ENCODE data around the gene PRRC2C.
"Not testable (repeated sequence)": the region's sequence is repeated elsewhere in the genome, so short reads cannot be mapped to it uniquely, and the experiment has no call there.

The PRRC2C gene

DNA sequence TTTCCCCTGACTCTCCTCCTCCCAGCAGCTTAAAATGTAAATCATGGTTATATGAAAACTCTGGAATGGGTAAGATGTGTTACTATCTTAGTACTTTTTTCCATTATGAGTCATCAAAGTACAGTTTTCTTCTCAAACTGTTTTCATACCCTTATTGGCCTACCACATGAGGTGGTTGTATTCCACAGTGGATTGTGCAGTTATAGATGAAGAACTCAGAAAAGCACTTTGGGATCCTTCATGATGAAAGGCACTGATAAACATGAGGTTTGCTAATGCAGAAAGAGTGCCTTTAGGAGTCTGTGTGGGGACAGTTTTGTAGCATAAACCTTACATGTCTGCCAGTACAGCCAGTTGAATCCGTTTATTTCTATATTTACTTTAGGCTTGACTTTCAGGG, 104.7 kb downstream of the PRRC2C start:
- DNase-seq, result no peak

DNA sequence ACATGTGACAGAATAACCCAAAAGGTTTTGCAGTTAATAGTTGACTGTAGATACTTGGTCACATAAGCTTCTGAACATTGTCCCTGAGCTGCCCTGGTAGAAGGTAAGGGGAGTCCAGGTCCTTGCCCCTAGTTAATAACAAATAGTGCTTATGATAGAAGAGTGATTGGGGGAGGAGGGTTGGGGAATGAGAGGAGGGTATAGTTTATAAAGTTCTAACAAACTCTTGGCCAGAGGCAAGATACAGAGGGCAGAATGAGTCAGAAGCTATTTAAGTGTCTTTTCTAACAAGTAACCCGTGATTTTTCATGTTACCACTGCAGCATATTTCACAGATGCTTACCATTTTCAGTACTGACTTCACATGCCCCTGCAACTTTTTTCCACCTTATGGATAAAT, 110.0 kb downstream of the PRRC2C start:
- no peak for DNase-seq

DNA sequence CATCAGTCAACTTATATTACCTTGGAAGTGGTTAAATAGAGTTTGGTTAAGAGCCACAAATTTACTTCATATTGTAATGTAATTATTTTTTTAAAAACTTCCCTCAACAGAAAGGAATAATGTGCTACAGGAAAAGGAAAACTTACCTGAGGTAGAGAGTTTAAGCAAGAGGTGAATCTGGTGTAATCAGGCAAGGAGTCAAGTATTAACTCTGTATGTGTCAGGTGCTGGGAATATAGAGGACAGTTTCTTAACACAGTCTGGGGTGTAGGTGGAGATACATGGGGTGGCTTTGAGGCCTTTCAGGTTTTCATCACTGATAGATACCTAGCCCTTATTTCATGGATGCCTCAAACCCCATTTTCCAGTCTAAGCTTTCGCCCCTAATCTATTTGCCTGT, 110.8 kb downstream of the PRRC2C start:
- DNase-seq, result no peak

DNA sequence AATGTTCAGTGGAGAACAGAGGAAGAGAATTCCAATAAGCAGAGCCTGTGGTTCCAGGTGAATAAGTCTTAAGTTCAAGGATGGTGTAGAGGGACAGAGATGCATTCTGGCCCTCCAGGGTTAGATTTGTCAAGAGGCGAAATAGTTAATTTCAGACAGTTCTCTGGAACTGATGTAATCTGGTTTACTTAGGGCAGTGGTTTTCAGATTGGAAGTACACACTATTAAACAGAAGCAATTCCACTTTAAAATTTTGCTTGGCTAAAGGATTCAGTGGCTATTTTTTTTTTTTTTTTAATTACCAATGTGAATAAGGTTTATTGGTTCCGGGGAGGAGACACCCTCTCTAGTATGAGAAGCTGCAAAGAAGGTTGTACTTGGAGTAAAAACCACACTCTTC, 111.4 kb downstream of the PRRC2C start:
- DNase-seq, result no peak

DNA sequence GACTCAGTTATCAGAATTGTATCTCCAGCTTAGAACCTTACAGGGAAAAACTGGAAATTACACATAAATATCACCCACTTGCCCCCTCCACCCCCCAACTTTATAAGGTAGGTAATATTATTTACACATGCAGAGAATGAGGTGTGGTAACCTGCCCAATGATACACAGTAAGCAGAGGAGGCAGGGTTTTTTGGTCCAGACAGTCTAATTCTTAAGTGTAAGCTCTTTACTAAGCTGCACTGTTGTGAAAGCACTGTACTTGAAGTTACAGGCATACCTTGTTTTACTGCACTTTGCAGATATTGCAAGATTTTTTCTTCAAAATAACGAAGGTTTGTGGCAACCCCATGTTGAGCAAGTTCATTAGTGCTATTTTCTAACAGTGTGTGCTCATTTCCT, 111.9 kb downstream of the PRRC2C start:
- no peak for DNase-seq

DNA sequence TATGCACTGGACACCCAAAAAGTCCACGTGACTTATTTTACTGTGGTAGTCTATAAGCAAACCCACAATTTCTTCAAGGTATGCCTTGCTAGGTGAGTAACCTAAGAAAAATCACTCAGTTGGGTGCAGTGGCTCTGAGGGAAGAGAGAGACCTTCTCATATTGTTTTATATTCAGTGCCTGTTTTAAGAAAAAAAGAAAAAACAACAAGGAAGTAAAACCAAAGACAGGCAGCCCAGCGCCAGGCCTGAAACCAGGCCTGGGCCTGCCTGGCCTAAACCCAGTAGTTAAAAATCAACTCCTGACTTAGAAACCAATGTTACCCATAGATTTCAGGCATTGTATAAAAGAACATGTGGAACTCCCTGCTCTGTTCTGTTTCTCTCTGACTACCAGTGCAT, 115.0 kb downstream of the PRRC2C start:
- DNase-seq, result not testable (repeated sequence)

DNA sequence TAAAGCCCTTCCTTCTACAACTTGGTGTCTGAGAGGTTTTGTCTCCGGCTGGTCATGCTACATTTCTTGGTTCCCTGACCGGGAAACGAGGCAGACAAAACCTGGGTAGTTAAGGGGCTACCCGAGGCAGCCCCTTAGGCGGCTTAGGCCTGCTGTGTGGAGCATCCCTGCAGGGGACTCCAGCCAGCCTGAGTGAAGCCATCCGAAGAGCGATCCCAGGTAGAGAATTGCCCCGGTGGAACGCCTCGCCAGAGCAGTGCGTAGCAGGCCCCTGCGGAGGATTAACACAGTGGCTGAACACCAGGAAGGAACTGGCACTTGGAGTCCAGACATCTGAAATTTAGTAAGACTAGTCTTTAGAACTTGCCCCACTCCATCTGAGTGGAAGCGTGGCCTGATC, 115.5 kb downstream of the PRRC2C start:
- no peak for DNase-seq

DNA sequence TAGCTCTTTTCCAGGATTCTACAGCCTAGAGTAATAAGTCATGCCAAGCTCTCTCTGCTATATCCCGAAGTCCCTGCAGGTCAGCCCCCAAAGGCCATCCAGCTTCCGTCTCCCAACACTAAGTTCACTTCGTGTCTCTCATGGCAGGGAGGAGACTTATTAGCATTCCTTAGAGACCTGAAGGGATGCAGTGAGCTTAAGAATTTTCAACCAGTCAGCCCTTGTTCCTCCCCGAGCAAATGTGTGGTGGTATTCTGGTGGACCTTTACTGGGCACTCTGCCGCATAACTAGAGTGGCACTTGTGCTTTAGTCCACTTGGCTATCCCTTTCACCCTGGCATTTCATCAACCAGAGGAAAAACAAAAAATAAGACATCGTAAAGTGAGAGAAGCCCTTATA, 117.7 kb downstream of the PRRC2C start:
- not testable (repeated sequence) for DNase-seq

DNA sequence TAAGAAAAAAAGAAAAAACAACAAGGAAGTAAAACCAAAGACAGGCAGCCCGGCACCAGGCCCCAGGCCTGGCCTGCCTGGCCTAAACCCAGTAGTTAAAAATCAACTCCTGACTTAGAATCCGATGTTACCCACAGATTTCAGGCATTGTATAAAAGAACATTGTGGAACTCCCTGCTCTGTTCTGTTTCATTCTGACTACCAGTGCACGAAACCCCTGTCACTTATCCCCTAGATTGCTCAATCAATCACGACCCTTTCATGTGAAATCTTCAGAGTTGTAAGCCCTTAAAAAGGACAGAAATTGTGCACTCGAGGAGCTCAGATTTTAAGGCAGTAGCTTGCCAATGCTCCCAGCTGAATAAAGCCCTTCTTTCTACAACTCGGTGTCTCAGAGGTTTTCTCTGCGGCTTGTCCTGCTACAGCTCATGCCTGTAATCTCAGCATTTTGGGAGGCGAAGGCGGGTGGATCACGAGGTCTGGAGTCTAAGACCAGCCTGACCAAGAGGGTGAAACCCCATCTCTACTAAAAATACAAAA, 121.1 kb downstream of the PRRC2C start:
- DNase-seq, result no peak

DNA sequence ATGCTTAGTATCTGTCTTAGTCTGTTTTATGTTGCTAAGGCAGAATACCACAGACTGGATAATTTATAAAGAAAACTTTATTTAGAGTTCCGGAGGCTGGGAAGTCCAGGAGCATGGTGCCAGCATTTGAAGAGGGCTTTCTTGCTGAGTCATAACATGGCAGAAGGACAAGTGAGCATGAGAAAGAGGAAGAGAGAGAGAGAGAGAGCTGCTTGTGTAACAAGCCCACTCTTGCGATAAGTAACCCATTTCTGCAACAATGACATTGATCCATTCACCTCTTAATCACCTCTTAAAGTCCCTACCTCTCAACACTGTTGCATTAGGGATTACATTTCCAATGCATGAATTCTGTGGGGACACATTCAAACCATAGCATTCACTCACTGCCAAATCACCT, 125.1 kb downstream of the PRRC2C start:
- no peak for DNase-seq

DNA sequence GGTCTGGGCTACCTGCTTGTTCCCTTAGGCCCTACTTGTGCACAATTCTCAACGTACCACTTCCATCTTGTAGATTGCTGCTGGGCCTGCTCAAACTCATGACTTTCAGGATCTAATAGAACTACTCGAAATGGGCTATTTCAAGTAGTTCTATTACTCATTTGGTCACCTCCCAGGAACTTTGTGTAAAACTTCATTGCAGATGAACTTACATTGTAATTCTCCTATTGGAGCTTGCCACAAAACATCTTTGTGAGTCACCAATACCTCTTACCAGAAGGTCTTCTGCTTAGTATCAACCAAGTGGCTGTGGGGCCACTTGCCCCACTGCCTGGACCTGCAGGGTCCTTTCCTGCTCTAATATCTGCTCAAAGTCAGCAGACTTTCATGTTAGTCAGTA, 126.0 kb downstream of the PRRC2C start:
- DNase-seq, result no peak

DNA sequence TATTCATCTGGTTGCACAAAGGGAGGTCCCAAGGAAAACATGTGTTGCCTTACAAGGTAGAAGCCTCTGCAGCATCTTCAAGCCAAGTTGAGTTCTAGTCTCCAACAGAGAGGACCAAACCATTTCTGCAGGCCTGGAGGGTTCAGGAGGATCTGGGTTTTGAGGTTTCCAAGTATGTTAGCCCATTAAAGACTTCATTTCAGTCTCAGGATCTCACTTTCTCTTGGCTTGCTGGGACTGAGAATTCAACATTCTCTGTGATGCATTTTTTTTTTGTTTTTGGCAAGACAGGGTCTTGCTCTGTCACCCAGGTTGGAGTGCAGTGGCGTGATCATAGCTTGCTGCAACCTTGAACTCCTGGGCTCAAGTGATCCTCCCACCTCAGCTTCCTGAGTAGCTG, 128.0 kb downstream of the PRRC2C start:
- no peak for DNase-seq

DNA sequence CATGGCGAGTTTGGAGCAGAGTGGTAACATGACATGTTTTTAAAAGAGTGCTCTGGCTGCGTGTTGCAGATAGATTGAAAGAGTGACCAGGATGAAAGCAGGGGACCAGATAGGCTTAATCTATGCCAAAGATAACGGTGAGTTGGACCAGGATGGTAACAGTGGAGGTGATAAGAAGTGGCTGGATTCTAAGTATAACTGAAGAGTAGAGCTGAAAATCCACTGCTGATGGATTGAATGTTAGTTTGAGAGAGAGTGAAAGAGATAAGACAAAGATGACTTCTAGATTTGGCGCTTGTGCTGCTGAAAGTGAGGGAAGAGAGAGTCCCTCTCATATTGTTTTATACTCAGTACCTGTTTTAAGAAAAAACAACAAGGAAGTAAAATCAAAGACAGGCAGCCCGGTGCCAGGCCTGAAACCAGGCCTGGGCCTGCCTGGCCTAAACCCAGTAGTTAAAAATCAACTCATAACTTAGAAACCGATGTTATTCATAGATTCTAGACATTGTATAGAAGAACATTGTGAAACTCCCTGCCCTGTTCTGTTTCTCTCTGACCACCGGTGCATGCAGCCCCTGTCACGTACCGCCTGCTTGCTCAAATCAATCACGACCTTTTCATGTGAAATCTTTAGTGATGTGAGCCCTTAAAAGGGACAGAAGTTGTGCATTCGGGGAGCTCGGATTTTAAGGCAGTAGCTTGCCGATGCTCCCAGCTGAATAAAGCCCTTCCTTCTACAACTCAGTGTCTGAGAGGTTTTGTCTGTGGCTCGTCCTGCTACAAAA, 130.0 kb downstream of the PRRC2C start:
- not testable (repeated sequence) for DNase-seq

DNA sequence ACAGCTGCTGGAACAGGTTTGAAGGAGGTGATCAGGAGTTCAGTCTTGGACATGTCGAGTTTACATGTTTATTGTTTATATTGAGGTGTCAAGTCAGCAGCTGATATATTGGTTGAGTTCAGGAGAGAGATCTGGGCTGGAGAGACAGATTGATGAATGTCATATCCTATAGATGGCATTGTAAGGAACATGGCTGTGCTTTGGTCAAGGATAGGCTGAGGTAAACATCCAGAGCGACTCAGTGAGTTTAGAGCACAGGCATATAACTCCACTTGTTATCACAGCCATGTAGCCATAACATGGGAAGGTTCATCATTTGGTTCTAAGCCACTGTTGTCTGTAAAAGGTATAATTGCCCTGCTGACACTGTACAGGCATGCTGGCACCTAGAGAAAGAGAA, 131.3 kb downstream of the PRRC2C start:
- no peak for DNase-seq

DNA sequence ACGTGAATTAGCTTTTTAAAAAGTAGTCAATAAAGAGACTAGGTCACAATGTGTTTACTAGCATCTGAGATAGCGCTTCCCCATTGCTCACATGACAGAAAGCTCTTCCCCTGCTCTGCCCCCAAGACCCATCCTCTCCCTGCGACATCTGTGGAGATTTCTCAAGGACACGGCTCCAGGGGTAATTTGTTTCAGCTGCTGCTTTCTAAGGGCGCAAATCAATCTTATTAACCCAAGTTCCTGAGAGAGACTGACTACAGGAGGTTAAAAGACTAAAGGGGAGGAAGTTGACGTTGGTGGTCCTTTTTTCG, 136.8 kb downstream of the PRRC2C start, which contains the start of gene MYOCOS:
TSS of gene MYOCOS (plus strand) at position 92 of the 311 bp plus-strand sequence. CDS start 1,641 bp downstream, outside the sequence.
- no peak for DNase-seq

DNA sequence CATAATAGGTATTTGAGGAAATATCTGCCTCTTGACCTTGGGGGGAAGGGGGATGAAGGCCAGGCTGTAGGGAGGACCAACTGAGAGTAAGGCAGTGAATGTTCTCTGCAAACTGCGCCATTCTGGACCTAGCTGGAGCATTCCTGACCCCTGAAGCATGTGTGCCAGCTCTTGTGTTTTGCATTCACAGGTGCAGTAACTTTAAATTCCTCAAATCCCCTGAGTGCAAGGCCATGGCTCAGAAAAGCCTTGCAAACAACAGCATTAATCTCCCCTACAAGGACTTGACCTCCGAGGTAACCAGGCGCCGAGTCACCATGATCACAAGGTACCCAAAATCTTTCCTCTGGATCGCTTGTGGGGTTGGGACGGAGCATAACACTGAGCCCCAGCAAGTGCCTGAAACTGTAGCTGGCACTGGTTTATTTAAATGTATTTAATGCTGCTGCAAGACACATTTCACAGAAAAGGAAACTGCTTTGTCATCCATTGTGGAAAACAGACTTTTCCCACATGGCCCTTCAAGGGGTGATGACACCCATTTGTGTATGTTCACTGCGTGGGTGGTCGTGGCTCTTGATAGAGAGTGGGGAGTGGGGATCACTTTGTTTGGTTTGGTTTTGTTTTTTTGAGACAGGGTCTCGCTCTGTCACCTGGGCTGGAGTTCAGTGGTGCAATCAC, 138.5 kb downstream of the PRRC2C start:
- DNase-seq, result no peak

DNA sequence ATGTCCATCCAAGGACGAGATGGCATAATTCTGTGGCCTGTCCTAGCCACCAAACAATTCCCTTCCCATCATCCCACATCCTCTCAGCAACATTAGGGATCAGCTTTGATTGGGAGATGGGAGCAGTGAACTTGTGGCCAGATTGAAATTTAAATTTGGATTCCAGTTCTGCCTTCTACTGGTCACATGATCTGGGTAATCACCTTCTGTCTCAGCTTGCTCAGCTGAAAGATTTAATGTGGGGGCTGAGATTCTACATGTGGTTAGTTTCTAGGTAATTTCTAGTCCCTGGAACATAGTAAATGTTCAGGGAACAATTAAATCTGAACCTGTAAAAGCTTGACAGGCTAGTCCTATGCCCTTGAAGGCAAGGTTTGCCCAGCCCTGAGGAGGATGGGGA, 139.9 kb downstream of the PRRC2C start:
- DNase-seq, result no peak

DNA sequence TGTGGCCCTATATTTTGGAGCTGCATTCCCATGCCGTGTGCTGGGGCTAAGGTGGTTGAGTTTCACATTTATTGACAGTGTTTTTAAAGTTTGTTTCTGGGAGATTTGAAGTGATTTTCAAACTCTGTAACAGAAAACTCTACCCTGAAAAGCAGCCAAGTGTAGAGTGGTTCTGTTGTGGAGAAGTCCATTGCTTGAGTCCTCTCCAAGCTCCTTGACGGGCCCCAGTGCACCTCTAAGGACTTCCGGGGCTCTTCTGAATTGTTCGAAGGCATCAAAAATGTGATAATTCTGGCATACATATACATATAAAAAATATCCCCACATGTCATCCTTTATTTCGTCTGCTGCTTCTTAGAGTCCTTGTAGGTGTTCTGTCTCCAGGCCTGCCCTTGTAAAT, 141.7 kb downstream of the PRRC2C start:
- DNase-seq, result no peak

DNA sequence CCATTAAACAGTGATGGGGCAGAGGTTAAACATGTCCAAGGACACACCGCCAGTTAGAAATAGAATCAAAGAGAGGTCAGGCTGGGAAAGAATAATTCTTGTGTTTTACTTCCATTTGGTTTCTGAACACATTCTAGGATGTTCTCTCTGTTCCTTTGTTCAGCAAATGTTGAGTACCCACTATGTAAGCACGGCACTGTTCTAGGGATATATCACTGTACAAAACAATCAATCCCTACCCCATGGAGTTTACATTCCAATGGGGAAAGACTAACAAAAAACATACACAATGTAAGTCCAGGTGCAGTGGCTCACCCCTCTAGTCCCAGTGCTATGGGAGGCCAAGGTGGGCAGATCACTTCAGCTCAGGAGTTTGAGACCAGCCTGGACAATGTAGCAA, 142.9 kb downstream of the PRRC2C start:
- no peak for DNase-seq

DNA sequence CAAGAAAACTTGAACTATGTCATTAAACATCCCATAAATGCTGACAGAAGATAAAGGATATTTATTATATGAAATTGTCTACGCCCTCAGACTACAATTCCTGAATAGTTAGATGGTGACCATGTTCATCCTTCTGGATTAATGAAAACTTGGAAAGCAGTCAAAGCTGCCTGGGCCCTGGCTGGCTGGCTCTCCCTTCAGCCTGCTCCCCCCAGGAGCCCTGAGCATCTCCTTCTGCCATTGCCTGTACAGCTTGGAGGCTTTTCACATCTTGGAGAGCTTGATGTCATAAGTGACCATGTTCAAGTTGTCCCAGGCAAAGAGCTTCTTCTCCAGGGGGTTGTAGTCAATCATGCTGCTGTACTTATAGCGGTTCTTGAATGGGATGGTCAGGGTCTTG, 150.3 kb downstream of the PRRC2C start:
- no peak for DNase-seq

DNA sequence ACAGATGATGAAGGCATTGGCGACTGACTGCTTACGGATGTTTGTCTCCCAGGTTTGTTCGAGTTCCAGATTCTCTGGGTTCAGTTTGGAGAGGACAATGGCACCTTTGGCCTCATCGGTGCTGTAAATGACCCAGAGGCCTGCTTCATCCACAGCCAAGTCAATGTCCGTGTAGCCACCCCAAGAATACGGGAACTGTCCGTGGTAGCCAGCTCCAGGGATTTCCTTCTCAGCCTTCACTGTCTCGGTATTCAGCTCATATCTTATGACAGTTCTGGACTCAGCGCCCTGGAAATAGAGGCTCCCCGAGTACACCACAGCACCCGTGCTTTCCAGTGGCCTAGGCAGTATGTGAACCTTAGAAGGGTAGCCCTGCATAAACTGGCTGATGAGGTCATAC, 150.8 kb downstream of the PRRC2C start:
- no peak for DNase-seq

DNA sequence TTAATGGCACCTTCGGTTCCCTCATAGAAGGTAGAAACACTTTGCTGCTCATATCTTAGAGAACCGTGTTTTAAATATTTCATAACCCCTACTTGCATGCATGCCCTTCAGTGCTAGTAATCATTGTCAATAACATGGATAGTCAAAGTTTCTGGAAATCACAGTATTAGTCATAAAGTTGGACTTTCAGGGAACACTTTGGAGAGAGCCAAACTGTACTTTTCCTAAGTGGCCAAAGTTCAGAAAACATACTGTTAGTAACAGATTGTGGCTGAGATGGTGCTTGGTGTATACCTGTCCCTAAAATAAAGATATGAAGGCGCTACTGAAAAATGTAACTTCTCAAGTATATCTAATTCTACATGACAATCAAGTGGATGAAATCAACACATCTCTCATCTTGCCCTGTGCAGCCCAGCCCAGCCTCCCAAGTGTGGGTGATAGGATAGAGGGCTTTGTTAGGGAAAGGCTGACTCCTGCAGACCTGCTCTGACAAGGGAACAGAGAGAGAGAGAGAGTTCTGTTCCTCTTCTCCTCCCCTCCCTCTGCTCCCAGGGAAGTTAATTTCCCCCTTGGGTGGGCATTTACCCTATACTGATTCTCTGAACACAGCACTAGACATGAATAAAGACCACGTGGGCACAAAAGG, 152.7 kb downstream of the PRRC2C start:
- DNase-seq, result no peak

DNA sequence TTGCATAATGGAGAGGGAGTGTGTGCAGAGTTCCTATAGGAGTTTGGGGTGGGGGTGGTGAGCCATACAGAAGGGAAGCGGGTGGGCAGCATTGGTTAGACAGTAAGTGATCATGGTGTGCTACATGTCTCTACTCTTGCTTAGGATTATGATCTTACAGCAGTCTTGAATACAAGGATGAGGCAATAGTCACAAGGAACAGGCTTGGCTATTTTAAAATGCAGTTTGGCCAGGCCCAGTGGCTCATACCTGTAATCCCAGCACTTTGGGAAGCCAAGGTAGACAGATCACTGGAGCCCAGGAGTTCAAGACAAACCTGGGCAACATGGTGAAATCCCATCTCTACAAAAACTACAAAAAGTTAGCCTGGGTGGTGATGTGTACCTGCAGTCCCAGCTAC, 154.9 kb downstream of the PRRC2C start:
- DNase-seq, result no peak

Data from CD4-positive, alpha-beta T cell treated with Interleukin-12 subunit alpha and Interleukin-12 subunit beta, for 1 hour (primary cell).